ENCODE data around the gene TOMM6. TPM values are rescaled to one million over a fixed set of nuclear protein-coding genes. Genes with fewer than 3 reads are reported as not detected.
"Not testable (repeated sequence)": the region's sequence is repeated elsewhere in the genome, so short reads cannot be mapped to it uniquely, and the experiment has no call there.

TOMM6 gene
- polyA plus RNA-seq, 3 donors: 160 to 342 (median 246) TPM

DNA sequence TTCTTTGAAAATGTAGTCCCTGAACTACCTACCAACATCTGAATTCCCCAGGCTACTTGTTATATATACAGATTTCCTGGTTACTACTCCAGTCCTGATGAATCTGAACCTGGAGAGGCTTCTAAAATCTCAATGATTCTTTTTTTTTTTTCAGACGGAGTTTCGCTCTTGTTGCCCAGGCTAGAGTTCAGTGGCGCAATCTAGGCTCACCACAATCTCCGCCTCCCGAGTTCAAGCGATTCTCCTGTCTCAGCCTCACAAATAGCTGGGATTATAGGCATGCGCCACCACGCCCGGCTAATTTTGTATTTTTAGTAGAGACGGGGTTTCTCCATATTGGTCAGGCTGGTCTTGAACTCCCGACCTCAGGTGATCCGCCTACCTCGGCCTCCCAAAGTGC is 24.5 kb downstream of the TOMM6 start:
- WGBS, 3 donors: 85 to 95% (median 90%) methylated on average over 12 to 13 of the region's 13 CpGs
- H3K27ac ChIP-seq (ENCODE audit: low read depth, low read length): not testable (repeated sequence)

DNA sequence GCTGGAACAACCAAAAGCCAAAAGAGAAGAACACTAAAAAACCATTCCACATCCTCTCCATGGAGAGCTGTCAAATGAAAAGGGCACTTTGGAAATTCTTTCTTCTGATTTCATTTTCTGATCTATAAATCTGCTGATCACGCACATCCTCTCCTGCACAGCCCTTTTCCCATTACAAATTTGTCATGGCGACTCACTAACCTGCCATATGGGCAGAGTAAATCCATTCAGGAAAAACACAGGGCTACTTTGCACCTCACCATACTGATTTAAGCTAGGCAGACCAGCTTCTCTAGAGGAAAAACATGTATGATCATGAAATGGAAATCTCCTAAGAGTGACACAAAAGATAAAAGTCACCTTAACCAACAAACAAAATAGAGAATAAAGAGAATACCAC is 26.0 kb downstream of the TOMM6 start:
- H3K27ac ChIP-seq (ENCODE audit: low read depth, low read length): no peak overlapping the region
- 89 to 93% (median 91%) methylated on average over 2 of the region's 2 CpGs for WGBS, 3 donors

DNA sequence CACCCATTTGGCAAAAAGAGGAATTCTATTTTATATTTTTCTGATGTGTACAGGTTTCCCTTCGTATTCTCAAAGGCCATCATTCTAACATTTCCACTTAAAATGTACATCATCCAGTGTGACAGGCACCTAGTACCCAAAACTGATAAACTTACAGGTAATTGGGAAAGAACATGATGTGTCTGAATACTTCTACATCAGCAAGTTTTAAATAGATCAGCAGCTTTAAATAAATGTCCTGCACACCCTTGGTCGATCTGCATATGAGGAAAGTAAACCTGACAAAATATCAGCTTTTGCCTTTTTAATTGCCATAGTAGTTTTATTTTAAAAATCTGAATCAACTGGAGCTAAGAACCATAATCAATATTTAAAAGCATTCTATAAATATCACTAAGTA is 26.5 kb downstream of the TOMM6 start:
- WGBS, 3 donors: 87 to 92% (median 88%) methylated on average over 2 of the region's 2 CpGs
- H3K27ac ChIP-seq (ENCODE audit: low read depth, low read length): no peak overlapping the region

DNA sequence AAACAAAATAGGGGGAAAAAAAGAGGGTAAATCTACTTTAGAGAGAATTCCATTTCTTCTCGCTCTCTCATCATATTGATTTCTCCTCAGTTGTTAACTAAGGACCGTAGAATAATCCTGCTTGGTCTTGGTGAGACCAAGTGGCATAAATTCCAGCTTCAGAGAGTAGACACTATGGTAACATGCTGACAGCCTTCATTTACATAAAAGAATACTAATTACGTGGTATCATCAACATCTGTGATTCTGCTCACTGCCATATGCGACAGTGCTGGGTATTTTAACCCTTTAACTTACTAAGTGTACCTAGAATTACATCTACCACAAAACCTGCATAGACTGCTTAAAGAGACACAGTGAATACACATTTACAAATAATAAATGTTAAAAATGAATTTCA is 27.1 kb downstream of the TOMM6 start:
- H3K27ac ChIP-seq (ENCODE audit: low read depth, low read length): no peak overlapping the region
- WGBS, 3 donors: 68 to 80% (median 78%) methylated on average over 4 of the region's 4 CpGs

DNA sequence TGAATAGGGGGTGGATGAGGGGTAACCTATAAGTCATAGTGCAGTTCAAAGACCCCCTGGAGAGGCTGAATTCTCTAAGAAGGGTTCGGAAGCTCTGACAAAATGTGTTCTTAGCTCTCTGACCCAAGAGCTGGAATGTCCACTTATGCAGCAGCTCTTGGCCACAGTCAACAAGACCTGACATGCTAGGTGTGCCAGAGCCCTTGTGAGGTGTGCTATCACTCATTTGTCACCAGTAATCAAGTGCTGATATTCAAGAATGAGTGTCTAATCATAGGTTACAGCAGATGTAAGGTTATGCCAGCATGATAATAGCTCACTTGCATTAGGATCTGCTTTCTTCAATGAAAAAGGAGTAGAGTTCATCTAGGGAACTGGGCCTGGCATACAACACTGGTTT is 28.1 kb downstream of the TOMM6 start:
- WGBS, 3 donors: 90 to 95% (median 91%) methylated on average over 1 of the region's 1 CpG
- no peak overlapping the region for H3K27ac ChIP-seq (ENCODE audit: low read depth, low read length)

DNA sequence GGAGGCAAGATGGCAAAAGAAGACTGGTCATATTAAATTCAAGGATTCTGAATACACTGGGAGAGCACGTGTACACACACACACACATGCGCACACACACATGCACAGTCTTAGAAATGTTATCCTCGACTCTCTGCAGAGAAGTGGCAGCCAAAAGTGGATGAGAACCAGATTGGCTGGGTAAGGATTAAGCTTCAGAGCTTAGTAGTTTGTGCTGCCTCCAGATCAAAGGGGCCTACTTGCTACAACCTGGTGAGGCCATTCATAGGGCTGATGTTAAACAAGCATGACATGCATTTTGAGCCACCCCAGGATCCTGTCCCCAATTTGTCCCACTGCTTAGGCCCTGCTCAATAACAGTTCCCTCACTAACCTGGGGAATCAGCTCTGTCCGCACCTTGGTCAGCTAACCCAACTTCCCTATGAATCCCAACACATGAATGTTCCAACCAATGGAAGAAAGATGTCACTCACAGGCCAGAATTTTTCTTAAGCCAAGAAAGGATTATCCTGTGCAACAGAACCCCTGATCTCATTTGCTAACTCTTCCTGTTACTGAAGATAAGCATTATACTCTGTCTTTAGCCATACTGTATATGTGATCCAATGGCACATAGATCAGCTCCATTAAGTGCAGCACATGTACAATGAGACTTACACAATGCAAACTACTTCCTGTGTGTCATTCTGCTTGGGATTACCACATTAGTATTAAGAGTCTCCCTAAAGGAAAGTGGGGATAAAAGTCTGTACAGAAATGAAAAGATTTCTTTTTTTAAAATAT is 31.0 kb downstream of the TOMM6 start:
- H3K27ac ChIP-seq (ENCODE audit: low read depth, low read length): no peak overlapping the region
- 76 to 90% (median 81%) methylated on average over 4 of the region's 4 CpGs for WGBS, 3 donors

DNA sequence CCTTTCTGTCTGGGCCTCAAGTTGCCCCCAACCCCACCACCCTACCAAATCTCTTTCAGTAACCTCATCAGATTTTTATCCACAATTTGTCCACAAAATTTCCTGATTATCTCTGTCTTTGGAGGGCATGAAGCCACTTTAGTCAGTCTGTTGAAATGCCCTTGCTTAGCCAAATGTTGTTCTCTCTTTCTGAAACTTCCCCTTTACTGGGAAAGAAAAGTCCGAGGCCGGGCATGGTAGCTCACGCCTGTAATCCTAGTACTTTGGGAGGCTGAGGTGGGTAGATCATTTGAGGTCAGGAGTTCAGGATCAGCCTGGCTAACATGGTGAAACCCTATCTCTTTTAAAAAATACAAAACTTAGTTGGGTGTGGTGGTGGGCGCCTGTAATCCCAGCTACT is 33.8 kb downstream of the TOMM6 start:
- no peak overlapping the region for H3K27ac ChIP-seq (ENCODE audit: low read depth, low read length)
- 68 to 94% (median 90%) methylated on average over 4 of the region's 4 CpGs for WGBS, 3 donors

DNA sequence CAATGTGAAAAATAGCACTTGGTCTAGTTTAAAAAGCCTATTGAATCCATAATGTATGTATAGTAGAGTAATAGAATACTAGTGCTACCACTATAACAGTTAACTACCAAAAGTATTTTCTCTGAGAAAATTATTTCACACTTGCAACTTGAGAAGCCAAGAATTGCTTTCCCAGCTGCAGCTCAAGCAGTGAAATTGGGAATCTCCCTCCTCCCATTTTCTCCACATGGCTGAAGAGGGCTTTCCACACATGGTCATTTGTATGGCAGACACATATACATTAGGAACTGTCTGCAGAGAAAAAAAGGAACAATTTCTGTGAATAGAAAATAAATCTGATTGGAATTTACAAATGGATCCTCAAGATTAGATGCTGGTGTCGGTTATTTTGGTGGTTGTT is 34.5 kb downstream of the TOMM6 start:
- 90 to 98% (median 97%) methylated on average over 1 of the region's 1 CpG for WGBS, 3 donors
- H3K27ac ChIP-seq (ENCODE audit: low read depth, low read length): no peak overlapping the region

DNA sequence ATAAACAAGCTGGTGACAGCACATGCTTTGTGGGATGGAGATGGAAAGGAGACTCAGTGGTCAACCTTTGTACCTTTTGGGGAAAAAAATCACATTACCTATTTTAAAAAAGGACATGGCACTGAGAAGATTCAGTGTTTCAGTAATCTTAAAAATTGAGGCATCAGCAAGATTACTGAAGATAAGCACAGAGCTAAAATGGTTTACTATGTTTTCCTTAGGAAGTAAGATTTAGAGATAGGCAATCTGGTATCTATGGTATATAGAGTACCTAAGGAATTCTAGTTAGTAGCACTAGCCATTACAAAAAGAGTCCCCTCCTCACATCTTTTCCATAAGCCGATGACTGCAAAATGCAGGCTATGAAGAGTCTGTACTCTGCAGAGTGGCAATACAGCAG is 35.7 kb downstream of the TOMM6 start:
- H3K27ac ChIP-seq (ENCODE audit: low read depth, low read length): no peak overlapping the region
- WGBS, 3 donors: 97 to 100% (median 100%) methylated on average over 1 of the region's 1 CpG

DNA sequence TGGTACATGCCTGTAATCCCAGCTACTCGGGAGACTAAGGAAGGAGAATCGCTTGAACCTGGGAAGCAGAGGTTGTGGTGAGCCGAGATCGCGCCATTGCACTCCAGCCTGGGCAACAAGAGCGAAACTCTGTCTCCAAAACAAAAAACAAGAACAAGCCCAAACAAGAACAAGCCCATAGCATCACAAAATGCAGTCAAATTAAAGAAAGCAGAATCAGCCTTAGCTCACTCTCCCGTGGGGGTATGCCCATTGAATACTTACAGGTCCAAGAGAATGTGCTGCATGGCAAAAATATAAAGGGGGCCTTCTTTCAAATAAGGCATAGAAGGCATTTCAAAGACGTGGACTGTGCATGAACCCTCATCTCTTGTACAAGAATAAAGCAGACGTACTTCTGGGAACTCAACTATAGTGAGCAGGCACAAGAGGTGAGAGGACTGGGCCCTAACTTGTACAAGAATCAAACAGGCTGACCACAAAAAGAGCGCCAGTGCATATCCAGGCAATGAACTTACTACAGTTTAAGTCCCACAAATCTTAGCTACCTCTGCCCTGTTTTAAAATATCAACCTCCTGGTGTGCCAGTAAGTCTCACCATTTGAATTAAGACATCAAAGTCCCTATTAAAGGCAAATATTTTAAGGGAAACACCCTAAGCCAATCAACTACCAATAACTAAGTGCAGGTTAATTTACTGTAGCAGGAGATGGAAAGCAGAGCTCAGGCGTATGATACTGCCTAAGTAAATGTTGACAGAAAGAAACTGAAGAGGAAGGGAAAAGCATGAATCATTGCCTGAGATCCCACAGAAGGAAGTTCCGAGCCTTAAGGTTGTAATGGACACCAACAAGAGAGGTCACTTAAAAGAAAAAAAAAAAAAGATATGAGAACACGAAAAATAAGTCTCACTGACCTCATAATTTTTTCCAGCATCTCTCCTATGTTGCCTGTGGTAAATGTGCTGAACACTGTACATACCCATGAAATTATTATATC is 37.4 kb downstream of the TOMM6 start:
- 83 to 89% (median 87%) methylated on average over 13 of the region's 13 CpGs for WGBS, 3 donors
- H3K27ac ChIP-seq (ENCODE audit: low read depth, low read length): no peak overlapping the region

DNA sequence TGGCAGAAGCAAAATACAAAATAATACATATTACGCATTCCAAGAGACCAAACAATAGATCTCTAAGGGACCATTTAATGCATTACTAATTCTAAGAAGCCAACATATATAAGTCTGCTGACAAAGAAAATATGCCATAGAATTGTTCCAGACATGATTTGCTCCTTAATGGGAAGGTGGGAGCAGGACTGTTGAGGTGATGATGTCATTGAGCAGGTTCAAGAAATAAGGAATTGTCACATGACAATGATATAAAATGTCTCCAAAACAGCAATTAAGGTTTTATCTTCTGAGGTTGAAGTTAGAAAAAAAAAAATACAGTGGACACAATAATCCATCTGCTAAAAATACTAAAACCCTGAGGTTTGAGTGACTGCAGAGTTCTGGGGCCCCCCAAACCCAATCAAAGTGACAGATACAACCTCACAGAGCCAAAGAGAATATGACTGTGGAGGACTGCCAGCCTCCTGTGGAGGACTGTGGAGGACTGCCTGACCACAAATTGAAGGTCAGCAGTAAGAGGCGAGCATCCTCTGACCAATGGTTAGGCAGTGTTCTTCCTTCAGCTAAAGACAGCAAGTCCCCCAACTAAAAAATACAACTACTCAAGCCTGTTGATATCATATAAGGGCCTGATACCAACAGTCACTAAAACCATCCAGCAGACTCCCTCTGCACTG is 39.0 kb downstream of the TOMM6 start:
- no peak overlapping the region for H3K27ac ChIP-seq (ENCODE audit: low read depth, low read length)
- 92 to 99% (median 97%) methylated on average over 2 of the region's 2 CpGs for WGBS, 3 donors

DNA sequence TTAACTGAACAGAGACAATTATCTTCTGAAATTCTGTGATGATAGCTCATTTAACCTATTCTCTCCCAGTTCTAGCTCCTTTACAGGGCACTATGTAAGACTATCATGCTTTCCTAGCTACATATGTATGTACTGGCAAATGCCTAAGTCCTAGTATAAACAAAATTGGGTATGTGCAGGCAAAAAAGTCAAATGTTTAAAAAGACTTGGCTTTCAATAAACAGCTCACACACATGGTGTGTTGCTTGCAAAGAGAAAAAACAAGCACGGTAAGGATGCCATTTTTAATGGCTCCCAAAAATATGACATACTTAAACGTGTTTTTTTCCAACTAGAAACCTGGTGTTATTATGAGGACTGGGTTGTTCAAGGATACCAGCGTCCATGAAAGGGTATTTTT is 44.8 kb downstream of the TOMM6 start:
- no peak overlapping the region for H3K27ac ChIP-seq (ENCODE audit: low read depth, low read length)
- 80 to 94% (median 90%) methylated on average over 3 of the region's 3 CpGs for WGBS, 3 donors

DNA sequence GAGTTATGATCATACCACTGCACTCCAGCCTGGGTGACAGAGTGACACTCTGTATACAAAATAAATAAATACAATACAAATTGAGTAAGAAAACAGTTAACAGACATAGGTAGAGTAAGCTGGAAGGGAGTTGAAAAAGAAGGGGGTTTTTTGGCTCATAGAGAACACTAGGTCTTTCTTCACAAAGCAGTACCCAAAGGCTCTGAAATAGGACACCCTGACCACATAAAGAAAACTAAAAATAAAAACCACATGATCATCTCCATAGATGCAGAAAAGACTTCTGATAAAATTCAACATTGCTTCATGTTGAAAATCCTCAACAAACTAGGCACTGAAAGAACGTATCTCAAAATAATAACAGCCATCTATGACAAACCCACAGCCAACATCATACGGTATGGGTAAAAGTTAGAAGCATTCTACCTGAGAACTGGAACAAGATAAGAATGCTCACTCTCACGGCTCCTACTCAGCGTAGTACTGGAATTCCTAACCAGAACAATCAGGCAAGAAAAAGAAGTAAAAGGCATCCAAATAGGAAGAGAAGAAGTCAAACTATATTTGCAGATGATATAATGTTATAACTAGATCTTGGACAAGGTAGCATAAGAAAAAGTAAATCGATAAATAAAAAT is 48.6 kb downstream of the TOMM6 start:
- WGBS, 3 donors: 93 to 95% (median 94%) methylated on average over 5 of the region's 5 CpGs
- no peak overlapping the region for H3K27ac ChIP-seq (ENCODE audit: low read depth, low read length)

DNA sequence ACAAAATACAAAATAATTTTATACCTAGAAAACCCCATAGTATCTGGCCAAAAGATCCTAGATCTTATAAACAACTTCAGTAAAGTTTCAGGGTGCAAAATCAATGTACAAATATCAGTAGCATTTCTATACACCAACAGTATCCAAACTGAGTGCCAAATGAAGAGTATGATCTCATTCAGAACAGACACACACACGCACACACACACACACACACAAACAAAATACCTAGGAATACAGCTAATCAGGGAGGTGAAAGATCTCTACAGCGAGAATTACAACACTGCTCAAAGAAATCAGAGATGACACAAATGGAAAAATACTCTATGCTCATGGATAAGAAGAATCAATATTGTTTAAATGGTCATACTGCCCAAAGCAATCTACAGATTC is 49.2 kb downstream of the TOMM6 start:
- 83 to 94% (median 94%) methylated on average over 2 of the region's 2 CpGs for WGBS, 3 donors
- no peak overlapping the region for H3K27ac ChIP-seq (ENCODE audit: low read depth, low read length)

Other genes with a start within 250 kb of the TOMM6 start
- gene FOXP4, start 241.3 kb upstream of the TOMM6 start, polyA plus RNA-seq: 10 to 100 TPM in 2 of 3 donors, 1 to 10 TPM in 1; 8.3 to 26.6 (median 18.4) TPM
- gene MDFI, start 149.2 kb upstream of the TOMM6 start, polyA plus RNA-seq: 100 to 1,000 TPM in 1 of 3 donors, 10 to 100 TPM in 1, 1 to 10 TPM in 1; 5.5 to 178 (median 47.3) TPM
- 10 to 100 TPM; 10.1 to 18.1 (median 13.9) TPM for gene TFEB, start 52.1 kb upstream of the TOMM6 start, polyA plus RNA-seq
- 1,000 to 10,000 TPM in 1 of 3 donors, 100 to 1,000 TPM in 1, 1 to 10 TPM in 1; 7.5 to 1,282 (median 263) TPM for gene PGC, start 40.3 kb upstream of the TOMM6 start, polyA plus RNA-seq
- 1 to 10 TPM; 2.7 to 6.9 (median 3.3) TPM for gene FRS3, start 7.8 kb upstream of the TOMM6 start, polyA plus RNA-seq
- gene PRICKLE4, start 6.9 kb upstream of the TOMM6 start, polyA plus RNA-seq: 1 to 10 TPM; 1.4 to 4.5 (median 3.1) TPM
- 1 to 10 TPM in 2 of 3 donors, under 1 TPM in 1; 0.79 to 1.9 (median 1.3) TPM for gene USP49, start 107.7 kb downstream of the TOMM6 start, polyA plus RNA-seq
- 1 to 10 TPM; 5.3 to 8.1 (median 7.0) TPM for gene MED20, start 133.4 kb downstream of the TOMM6 start, polyA plus RNA-seq
- 10 to 100 TPM in 2 of 3 donors, 1 to 10 TPM in 1; 9.3 to 32.7 (median 12.0) TPM for gene BYSL, start 133.8 kb downstream of the TOMM6 start, polyA plus RNA-seq
- gene CCND3, start 154.1 kb downstream of the TOMM6 start, polyA plus RNA-seq: 100 to 1,000 TPM in 1 of 3 donors, 10 to 100 TPM in 2; 35.5 to 146 (median 95.9) TPM